ENCODE results near the gene SMAD3.

The SMAD3 gene

DNA sequence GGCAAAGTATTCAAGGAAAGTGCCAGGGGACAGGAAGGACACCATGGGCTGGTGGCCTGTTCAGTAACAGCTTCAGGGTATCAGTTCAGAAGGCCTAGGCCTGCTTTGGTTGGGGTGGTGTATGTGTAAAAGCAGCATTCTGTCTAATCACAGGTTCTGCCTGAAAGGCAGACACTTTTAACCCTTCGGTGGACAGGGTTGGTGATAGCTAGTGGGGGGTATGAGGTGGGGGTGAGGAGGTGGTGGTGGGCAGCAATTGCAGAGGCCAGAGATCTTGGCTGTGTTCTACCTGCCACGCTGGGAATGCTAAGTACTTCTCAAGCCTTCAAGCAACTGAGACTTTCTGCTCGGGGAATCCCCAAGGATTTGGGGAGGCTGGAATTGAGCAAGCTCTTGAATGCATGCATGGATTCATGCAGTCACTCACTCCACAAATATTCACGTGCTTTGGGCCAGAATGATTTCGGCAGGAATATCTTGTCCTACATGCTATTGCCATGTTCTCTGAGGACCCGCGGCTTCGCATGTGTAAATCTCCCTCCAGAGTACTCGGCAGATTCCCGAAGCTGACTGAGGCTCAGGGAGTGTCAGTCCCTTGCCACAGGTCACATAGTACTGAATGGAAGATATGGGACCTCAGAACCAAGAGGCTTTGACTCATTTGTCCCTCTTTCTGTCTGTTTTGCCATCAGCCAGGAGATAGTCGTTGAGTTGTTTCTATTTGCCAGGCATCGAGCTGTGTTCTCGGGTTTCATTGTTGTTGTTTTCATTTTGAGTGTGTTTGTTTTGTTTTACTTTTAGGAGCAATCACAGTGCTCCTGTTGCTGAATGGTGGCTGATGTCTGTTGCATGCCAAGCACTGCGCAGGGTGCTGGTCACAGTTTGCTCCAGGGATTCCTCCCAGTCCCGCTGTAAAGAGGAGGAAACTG lies 65.5 kb downstream of the SMAD3 start:
- DNase-seq = no peak

DNA sequence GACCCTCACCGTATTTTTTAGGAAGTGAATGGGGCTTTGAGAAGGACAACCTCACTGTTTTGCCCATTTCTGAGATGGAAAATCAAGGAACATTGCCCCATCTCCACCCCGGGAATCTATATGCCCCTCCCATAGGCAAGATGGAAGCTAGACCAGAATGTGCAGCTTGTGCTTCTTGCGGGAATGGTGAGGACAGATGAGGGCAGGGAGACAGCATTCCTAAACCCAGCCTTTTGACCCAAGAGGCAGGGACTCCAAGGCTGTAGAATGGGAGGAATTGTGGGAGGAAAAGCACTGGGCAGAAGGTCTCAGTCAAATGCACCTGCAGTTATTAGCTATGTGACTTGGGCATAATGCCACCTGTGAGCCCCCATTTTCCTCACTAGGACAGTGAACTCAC lies 66.9 kb downstream of the SMAD3 start:
- DNase-seq = no peak

DNA sequence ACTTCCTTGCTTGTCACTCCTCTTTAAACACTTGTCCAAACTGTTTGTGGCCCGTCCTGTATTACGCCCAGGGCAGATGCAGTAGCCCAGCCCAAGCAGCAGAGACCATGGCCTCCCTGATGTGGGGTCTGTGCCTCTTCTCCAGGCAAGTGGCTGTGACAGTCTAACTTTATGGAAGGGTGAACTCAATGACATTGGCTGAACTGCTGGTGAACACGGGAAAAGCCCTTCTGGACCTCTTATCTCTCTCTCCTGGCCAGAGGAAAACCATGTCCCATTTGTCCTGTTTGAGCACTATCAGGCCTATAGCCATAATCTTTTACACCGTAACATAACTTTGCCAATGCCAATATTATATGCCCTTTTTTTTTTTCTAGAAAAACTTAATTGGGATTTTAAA lies 67.6 kb downstream of the SMAD3 start:
- no peak for DNase-seq

DNA sequence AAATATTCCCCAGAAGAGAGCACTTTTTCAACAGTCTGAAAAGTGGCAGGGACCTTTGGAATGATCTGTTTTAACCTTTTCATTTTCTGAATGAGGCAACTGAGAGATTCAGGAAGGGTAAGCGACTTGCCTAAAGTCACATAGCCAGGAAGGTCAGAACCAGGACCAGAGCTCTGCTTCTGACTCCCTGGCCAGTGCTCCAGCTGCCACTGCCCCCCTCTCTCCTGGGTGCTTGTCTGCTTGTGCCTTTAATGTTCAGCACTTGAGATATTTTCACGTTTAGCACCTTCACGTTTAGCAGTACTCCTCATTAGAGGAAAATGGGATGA lies 68.3 kb downstream of the SMAD3 start:
- DNase-seq = no peak

DNA sequence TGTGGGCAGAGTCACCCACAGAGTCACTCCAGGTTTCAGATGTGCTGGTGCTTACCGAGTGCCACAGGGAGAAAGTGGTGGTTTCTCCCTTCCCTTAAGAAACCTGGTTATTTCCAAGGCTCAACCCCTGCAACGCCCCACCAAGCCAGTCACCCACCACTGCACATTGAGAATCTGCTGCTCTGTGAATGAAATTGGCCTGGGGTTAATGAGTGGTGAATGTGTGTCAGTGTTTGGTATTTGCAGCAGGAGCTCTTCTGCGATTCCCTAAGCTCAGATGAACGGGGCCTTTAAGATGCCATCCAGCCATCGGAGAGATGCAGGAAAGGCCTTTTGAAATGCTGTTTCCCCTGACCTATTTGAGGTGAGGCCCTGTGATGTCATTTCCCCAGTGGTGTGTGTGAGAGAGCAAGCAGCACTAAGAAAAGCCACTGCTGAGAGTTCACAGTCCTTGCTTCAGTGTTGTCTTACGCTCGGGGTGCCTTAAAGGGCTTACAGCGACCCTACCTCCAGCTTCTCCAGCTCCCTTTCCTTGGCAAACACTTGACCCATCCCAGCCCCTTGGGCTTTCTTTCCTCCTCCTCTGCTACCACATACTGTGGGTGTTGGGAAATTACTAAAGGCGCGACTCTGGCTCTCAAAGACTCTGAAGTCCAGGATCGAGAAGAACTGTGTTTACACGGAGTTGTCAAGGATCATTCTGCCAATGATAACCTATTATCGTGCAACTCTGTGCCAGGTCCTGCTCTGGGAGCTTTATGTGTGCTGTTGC lies 68.9 kb downstream of the SMAD3 start:
- no peak for DNase-seq

DNA sequence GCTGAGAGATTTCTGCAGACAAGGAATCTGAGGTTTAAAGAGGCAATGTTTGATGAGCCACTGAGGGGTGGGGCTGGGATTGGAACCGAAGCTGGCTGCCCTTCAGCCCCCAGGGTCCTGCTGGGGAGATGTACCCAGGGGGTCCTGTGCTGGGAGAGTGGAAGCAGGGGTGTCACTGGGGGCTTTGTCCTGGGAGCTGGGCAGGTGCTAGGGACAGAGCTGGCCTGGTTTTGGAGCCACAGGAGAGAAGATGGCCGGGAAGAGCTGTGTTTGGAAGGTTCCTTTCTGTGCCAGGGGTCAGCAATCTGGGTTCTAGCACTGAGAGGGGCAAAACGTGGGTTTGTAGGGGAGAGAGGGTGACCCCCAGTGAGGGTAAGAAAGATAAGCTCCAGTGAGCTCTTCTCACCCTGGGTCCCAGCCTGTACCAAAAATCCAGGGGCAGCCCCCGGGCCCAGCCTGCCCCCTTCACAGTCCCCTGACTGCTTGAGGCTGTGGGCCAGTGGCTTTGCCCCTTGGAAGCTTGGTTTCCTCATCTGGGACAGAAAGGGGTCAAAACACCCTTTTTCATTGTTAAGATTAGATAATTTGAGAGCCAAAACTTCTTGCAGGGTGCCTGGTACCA lies 69.6 kb downstream of the SMAD3 start:
- no peak for DNase-seq

DNA sequence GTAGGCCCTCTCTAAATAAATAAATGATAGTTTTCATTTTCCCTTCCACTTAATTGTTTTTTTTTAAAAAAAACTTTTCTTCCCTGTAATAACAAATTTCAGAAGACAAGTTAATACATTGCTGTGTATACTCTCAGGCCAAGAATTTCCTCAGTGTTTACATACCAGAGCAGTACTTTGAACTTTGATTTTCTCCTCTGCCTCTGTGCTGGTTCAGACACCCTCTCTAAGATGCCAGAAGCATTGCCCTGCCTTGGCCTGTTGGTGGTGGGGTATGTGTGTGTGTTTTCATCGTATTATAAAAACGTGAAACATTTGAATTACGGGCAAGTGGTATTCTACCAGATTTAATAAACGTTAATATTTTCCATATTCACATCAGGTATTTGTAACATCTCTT lies 70.1 kb downstream of the SMAD3 start:
- DNase-seq = no peak

DNA sequence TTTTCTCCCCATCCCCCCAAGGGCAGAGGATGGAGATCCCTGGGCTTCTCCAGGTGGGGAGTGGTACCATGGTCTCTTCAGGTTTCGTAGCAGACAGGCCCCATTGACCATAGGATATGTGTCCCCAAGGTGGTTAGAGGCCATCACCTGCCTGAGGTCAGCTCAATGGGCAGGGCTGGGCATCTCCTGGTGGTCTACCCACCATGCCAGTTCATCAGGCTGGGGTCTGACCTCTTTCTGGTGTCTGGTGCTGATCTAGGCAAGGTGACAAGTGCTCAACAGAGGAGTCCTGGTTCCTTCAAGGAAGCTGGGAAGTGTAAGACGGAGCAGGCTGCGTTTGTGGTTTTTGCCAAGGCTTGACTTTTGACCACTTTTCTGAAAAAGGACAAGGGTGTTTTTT lies 71.4 kb downstream of the SMAD3 start:
- DNase-seq = no peak

DNA sequence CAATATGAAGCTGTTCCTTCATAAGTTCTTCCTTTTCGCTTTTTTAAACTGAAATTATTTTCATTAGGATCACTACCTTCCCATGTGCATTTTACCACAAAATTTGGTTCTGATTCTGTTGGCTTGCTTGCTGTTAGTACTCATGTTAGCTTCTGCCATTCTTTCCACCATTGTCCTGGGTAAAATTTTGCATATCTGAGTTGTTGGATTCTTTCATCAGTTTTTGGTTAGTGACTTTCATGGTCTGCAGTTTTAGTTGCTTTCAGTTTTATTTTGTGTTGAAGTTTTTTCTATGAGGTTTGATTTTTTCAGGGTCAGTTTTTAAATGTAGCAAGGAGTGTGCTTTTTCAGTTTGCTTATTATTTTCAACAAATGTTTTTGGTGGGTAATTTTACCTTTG lies 71.9 kb downstream of the SMAD3 start:
- DNase-seq = no peak

DNA sequence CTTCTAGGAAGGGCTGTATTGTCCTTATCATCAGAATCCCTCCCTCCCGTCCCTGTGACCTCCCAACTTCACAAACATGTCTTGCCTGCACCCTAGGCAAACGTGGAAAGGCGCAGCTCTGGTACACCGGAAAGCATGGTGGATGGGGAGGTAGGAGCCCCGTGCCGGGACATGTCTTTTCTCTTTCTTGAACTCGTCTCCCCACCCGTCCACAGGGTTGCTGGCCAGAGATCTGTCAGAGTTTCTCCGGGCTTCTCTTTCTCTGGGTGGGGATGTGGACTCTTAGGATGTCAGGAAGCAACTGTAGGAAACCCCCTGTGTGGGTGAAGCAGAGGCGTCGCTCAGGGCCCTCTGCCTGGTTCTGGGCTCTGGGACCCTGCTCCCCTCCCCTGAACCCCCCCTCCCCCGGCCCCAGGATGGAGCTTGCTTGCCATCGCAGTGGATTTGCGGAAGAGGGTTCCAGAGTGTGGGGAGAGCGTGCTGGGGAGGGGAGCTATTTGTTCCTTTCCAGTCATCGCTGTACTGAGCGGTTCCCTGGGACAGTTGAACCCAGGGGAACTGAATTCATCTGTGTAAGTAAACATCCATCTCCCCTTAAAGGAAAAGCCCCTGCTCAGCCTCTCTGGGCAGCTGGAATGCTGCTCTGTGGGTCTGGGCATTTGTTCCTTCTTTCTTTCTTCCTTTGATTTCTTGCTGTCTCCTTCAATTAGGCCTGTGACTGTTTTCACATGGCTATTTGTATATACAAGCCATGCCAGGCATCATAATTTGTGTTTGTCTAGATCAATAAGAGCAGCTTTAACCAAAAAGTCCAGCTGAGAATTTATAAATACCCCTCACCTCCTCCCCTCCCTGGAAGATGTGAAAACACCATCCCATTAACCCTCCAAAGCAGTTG lies 72.8 kb downstream of the SMAD3 start:
- no peak for DNase-seq

DNA sequence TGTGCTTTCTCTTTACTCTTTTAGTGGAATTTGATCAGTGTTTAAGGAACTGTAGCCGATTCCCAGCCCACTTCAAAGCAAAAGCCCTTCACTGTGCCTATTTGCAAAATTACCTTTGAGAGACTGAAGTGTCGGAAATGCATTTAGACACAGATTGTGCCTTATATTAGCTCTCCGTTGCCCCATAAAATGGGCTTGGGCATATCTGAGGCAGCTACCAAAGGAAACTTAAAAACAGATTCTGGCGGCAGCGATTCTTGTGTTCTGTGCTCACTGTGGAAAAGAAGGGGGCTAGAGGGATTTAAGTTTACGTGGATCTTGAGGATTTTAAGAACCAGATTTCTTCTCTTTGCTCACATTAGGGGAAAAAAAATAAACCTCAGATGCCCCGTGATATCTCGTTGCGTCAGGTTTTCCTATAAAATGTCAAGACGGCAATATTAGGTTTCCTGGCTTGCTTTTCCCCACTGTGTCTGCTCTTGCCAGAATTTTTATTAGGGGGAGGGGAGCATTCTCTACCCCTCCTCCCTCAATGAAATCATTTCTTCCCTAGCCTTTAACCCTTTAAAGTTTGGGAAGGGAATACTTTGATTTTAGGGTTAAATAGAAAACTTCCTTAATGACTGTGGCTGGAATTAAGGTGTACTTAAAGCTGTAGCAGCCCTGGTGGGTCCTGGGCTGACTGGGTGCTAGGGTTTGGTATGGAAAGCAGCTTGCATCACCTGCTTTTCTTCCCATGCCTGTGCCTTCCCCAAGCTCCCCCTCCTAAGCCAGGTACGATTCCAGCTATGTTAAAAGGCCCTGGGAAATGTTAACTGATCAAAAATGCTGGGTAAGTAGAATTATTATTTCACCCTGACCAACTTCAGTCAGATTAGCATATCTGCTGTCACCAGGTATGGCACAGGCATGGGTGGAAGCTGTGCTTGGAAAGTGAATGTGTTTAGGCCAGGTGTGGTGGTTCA lies 73.8 kb downstream of the SMAD3 start:
- DNase-seq = no peak

DNA sequence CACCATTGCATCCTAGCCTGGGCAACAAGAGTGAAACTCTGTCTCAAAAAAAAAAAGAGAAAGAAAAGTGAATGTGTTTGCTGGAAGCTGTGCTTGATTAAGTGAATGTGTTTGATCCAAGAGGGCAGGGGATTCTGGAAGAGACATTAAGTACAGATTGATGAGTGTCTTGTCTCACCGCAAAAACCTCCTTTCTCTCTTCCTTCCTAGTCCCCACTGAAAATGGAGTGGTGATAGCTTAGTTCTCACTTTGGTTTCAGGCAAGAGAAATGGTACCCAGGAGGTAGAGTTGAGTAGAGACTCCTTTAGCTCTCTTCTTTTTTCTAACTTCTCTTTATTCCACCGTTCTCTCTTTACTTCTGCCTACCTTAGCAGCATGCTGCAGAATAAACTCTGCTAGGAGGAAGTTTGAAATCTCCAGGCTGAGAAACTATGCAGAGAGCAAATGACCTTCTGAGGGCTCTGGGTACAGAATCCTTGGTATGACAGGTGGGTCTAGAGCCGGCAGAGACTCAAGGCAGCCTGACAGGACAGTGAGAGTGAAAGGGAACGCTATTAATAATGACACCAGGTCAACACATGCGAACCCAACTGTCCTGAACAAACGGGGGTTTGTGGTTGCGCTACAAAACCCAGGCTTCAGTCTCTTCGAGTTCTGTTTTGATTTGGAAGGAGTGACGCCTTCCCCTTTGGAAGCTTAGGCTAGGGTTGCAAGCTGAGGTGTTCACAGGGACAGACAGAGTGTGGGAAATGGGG lies 74.9 kb downstream of the SMAD3 start:
- no peak for DNase-seq

DNA sequence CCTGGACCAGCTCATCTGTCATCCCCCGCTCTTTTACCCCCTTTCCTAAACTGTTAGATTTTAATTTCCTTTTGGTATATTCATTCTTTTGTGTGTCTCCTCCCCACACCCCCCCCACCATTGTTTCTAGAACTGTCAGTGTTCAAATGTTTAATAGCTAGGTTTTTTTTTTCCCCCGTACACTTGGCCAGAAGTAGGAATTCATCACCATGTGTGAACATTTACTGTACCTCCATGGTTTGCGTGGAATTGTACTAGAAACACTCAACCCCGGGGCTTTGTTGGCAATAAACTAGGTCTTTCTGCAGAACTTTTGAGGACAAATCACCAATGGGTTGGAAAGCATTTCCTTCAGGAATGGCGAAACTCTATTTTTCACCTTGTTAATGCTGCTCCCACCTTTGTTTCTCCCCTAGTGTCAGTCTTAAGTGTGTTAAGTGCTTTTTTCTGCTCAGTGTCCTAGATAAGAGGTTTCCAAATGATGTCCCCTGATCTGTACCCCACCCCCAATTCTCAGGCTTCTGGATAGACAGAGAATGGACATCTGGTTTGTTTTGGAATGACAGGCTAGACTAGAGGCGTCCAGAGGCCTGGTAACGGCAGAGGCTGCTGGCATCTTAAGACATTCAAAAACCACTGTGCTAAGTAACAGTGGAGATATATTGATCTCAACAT lies 76.8 kb downstream of the SMAD3 start:
- no peak for DNase-seq

DNA sequence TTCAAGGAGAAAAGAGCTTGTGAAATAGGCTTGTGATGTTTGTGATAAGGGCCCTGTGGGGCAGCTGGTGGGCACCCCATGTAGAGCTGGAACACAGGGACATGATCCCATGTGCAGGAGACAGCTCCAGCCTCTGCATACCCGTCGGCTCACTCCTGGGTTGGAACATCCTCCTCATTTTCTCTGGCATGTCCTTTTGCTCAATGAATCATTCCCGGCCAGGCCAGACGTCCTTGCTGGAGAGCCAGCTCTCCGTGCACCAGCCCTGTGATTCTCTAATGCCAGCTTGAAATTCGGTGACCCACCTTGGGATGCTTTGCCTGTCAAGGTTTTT lies 77.3 kb downstream of the SMAD3 start:
- DNase-seq = no peak

DNA sequence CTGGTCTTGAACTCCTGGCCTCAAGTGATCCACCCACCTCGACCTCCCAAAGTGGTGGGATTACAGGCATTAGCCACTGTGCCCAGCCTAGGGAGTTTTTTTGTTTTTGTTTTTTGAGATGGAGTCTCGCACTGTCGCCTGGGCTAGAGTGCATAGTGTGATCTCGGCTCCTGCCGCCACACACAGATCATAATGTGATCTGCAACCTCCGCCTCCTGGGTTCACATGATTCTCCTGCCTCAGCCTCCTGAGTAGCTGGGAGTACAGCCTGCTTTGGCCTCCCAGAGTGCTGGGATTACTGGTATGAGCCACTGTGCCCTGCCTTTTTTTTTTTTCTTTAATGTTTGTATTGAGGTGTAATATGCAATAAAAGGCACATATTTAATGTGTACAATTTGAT lies 78.2 kb downstream of the SMAD3 start:
- no peak for DNase-seq

DNA sequence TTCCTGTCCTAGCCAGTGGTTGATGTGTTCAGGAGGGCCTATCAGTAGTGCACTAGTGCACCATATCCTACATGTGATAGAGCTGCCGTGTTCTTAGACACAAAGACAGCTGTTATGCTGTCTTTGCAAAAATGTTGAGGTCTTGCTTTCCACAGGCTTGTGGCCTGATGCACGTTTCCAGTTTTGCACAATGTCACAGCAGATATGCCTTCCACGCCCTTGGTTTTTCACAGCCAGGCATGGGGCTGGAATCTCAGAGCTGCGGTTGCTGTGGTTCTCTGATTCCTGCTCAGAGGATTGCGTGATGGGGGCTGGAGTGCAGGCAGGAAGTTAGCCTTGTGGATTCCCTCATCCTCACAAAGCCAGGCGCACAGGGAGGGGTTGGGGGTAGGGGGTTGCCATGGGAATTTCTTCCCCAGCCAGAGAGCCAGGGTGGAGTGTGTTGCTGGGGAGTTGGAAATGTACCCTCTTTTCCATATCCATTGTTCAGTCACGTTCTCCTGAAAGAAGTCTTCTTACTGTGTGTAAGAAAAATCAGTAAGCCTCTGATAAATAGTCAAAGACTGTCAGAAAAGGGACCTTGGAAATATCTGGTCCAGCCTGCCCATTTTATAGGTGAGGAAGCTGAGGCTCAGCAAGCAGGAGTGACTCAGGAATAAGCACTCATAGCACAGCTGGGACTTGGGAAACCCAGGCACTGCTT lies 79.4 kb downstream of the SMAD3 start:
- no peak for DNase-seq

DNA sequence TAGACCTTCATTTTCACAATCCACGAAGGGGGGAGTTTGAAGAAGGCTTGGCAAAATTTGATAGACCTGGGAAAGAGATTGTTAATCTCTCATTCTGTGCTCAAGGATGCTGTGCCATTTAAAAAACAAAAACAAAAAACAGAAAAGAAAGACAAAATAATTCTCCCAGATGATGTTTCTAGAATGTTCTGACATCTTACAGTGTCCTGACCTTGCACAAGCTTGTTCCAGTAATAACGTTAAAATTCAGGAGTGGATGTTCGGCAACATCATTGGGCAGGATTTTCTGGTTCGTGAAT lies 79.9 kb downstream of the SMAD3 start:
- no peak for DNase-seq

DNA sequence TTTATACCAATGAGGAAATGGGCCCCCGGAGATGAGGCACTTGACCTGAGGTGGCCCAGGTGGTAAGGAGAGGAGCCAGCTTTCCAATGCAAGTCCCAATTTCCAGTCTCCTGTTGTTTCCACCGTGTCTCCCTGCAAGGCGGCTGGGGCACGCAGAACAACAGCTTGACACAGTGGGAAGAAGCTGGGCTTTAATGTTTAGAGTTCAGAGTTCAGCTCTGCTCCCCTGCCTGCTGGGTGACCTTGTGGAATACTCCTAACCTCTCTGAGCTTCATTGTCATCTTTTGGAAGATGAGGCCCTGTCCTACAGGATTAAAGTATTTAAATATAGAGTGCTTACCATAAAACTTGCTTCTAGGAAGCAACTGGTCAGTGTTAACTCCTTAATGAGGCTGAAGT lies 80.3 kb downstream of the SMAD3 start:
- no peak for DNase-seq

DNA sequence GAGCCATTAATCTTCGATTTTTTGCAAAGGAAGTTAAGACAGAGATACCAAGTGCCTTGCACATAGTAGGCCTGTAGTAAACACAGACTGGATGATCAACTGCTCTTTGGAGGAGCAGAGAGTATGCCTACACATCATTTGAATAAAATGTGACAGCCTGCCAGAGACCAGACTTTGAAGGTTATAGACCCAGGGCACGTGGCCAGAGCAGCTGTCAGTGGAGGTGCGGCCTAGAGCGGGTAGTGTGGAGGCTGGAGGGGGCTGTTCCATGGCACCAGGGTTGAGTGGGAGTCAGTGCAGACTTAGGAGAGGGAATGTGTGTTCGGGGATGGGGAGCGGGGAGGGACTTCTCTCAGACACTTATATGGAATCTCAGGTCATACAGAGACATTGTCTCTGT lies 80.8 kb downstream of the SMAD3 start:
- DNase-seq = peak; percentile 68

DNA sequence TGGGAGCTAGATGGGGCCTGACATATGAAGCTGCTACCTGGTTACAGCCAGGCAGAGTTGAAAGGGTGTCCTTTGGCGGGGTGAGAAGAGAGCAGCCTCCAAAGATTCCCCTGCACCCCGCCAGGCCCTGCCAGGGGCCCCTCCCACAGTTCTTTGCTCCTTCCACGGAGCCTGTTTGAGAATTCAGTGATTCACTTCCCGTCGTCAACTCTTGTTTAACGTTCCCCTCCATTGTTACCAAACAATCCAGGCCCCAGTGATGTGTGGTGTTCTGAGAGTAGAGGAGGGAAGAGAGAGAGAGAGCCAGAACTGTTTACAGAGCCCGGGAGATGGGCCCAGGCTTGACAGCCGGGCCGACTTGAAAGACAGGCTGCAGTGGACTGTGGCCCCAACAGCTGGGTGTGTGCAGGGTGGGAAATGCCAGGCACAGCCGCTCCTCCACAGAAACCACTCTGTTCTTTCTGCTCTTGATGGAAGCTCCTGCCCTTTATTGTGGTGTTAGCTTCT lies 81.5 kb downstream of the SMAD3 start:
- DNase-seq = no peak

Measured in NCI-H1694 treated with DMSO at 0.1 percent for 48 hours (cell line).